Pancreas (tissue), 10 donors: ENCODE data around the gene LARGE2. TPM values are rescaled to one million over a fixed set of nuclear protein-coding genes. Genes with fewer than 3 reads are reported as not detected.
A peak's percentile ranks its signal among the peaks of the same experiment; 100 is the strongest.

ENCODE experiments used
- ATAC-seq, 4 donors: fragments of 200-7000 bp; cut with Tn5 transposase; one replicate each; pipeline versions ENCODE4 v1.8.0 to v1.9.1; 2020; ENCODE audit warnings: mild to moderate bottlenecking in 4 of 4, moderate library complexity in 4 of 4
- DNase-seq, 6 donors: peaks; one replicate each; pipeline ENCODE4 v3.0.0-alpha.2; 2020
- FAIRE-seq: peaks from 2 replicates; lab custom pipeline; 2012; peaks lifted over from hg19 to GRCh38; lab: Jason Lieb, UNC
- H3K27ac ChIP-seq, 4 donors: fragments of 200-600 bp; sonication (generic); 1 replicate in 3 of 4; 2 replicates in 1 of 4; pipeline versions ENCODE4 v1.5.0 to v1.8.0; 2020
- H3K27me3 ChIP-seq, 4 donors: fragments of 200-600 bp; one replicate each; pipeline ENCODE4 v1.8.0; 2021
- H3K36me3 ChIP-seq, 3 donors: fragments of 200-600 bp; sonication (generic) in 1 of 3; one replicate each; pipeline versions ENCODE4 v1.5.0 to v1.8.0; 2020 to 2021
- H3K4me1 ChIP-seq, 3 donors: fragments of 200-600 bp; one replicate each; pipeline ENCODE4 v1.8.0; 2021
- H3K4me3 ChIP-seq, 4 donors: fragments of 200-600 bp; sonication (generic) in 2 of 4; one replicate each; pipeline versions ENCODE4 v1.5.0 to v1.8.0; 2020 to 2021
- H3K9me3 ChIP-seq, 4 donors: fragments of 200-600 bp; one replicate each; pipeline ENCODE4 v1.8.0; 2021
- WGBS, 2 donors: extraction: QIAGEN DNeasy Blood & Tissue Kit; methylation state at CpG; one replicate each; pipeline ENCODE4 v1.1.7; 2013; 5-methylcytosine and 5-hydroxymethylcytosine counted together
- intact Hi-C, 3 donors: fragments of 100-400 bp; cut with DNase I; formaldehyde crosslinking; loops; one replicate each; pipeline versions ENCODE4 v1.11.1 to v1.14.2; 2022
- polyA plus RNA-seq, 2 donors: library from polyadenylated mRNA; stranded (reverse); fragments of 200-250 nt; gene quantifications; one replicate each; pipeline ENCODE4 v1.2.3, GENCODE V29; 2013
- total RNA-seq, 6 donors: library from RNA; stranded (reverse); fragmentation: NEBNext Ultra II Directional in 4 of 6; extraction: Animal tissue kit (Norgen Biotek cat#: 25700) in 4 of 6; gene quantifications; one replicate each; pipeline versions ENCODE4 v1.2.1 to v1.2.4, GENCODE V29; 2021 to 2023
- TF ChIP-seq, protein P1 (sequence below), 4 donors: fragments of 200-600 bp; sonication (generic) in 3 of 4; IDR thresholded peaks; one replicate each; pipeline versions ENCODE4 v1.5.0 to v1.8.0; 2021; ENCODE audit warnings: antibody characterized with exemption in 4 of 4
- donor health status: healthy with polysubstance abuse.
- donor health status: DM: no; HTN: no; CAD: no; lungs with moderate emphysema.
- donor health status: DM: no; HTN: no; CAD: no.
- donor health status: control.
- donor health status: control.
- donor health status: Bipolar disorder and iron deficiency.
- donor health status: DM: yes; HTN: yes; CAD: no.
- donor health status: DM: no; HTN: no; CAD: no.
- donor health status: DM: no; HTN: no; CAD: no.
- donor health status: DM: yes; HTN: yes; CAD: no.

LARGE2 gene
- total and polyA plus RNA-seq, 8 donors, result 9.0 to 48.4 (median 18.2) TPM

DNA sequence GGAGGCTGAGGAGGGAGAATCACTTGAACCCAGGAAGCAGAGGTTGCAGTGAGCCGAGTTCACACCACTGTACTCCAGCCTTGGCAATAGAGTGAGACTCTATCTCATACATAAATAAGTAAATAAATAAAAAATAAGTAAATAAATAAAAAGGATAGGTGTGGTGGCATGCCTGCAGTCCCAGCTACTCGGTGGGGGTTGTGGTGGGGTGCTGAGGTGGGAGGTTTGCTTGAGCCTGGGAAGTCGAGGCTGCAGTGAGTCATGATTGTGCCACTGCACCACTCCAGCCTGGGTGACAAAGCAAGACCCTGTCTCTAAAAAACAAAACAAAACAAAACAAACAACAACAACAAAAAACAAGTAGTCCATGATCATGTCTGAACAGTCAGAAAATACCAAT lies 3.1 kb downstream of the LARGE2 start:
- H3K27ac ChIP-seq, result no peak overlapping the region
- intact Hi-C loops, result no loop called here
- no peaks in the 10 kb centered on the region for H3K9me3 ChIP-seq
- TF ChIP-seq, protein P1, sequence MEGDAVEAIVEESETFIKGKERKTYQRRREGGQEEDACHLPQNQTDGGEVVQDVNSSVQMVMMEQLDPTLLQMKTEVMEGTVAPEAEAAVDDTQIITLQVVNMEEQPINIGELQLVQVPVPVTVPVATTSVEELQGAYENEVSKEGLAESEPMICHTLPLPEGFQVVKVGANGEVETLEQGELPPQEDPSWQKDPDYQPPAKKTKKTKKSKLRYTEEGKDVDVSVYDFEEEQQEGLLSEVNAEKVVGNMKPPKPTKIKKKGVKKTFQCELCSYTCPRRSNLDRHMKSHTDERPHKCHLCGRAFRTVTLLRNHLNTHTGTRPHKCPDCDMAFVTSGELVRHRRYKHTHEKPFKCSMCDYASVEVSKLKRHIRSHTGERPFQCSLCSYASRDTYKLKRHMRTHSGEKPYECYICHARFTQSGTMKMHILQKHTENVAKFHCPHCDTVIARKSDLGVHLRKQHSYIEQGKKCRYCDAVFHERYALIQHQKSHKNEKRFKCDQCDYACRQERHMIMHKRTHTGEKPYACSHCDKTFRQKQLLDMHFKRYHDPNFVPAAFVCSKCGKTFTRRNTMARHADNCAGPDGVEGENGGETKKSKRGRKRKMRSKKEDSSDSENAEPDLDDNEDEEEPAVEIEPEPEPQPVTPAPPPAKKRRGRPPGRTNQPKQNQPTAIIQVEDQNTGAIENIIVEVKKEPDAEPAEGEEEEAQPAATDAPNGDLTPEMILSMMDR (IDR thresholded peaks at IDR 0.05), result no peak
- WGBS, 2 donors, result 85% methylated on average over 3 of the region's 3 CpGs
- ATAC-seq (no peak), FAIRE-seq (no peak), DNase-seq (no peak)
- H3K36me3 ChIP-seq, result peaks cover 0 to 8% (median 0%) of the 10 kb centered on the region in 3 donors
- no peak overlapping the region for H3K4me3 ChIP-seq
- H3K27me3 ChIP-seq, result no peaks in the 10 kb centered on the region
- peaks cover 10 to 12% (median 11%) of the 10 kb centered on the region in 3 donors for H3K4me1 ChIP-seq

DNA sequence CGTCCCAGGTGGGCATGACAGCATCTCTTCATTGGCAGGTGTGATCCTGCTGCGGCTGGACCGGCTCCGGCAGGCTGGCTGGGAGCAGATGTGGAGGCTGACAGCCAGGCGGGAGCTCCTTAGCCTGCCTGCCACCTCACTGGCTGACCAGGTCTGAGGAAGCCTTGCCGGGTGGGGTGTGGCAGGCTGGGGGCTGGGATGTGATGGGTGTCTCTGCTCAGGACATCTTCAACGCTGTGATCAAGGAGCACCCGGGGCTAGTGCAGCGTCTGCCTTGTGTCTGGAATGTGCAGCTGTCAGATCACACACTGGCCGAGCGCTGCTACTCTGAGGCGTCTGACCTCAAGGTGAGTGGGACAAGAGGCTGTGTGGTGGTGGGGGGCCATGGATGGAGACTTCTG lies 3.5 kb downstream of the LARGE2 start:
- H3K27ac ChIP-seq, result no peak overlapping the region
- intact Hi-C loops, result no loop called here
- DNase-seq (peak in 2 of 6 donors; percentile 9 to 75), ATAC-seq (no peak), FAIRE-seq (no peak)
- H3K36me3 ChIP-seq, result peaks cover 0 to 8% (median 0%) of the 10 kb centered on the region in 3 donors
- WGBS, 2 donors, result 82 to 89% methylated on average over 12 of the region's 12 CpGs
- H3K27me3 ChIP-seq, result no peaks in the 10 kb centered on the region
- TF ChIP-seq, protein P1 (IDR thresholded peaks at IDR 0.05), result no peak
- H3K9me3 ChIP-seq, result no peaks in the 10 kb centered on the region
- peaks cover 8 to 9% (median 8%) of the 10 kb centered on the region in 3 donors for H3K4me1 ChIP-seq
- H3K4me3 ChIP-seq, result no peak overlapping the region

DNA sequence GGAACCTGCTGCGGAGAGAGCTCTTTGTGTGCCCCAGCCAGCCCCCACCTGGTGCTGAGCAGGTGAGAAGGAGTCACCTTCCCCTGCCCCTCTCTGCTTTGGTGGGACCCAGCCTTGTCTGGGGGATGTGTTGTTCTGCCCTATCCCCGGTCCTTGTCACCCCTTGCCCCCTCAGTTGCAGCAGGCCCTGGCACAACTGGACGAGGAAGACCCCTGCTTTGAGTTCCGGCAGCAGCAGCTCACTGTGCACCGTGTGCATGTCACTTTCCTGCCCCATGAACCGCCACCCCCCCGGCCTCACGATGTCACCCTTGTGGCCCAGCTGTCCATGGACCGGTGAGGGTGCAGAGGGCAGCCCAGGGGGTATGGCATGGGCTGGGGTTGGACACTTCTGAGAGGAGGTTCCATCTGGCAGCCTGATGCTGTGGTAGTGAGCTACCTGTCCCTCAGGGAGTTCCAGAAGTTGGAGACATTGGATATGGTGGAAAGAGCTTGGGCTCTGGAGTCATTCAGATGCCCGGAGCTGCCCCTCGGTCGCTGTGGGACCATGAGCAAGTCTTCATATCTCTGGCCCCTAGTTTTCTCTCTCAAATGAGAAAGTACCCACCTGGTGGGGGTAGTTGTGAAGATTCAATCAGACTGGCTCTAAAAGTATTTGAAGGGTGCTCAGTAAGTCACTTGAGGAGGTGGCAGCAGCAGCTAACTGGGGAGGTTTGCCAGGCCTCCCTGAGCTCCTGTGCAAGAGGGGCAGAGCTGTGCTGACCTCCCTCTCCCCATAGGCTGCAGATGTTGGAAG lies 4.3 kb downstream of the LARGE2 start:
- DNase-seq, result peak in 2 of 6 donors; percentile 9 to 46
- H3K4me3 ChIP-seq, result no peak overlapping the region
- 88 to 90% methylated on average over 12 of the region's 12 CpGs for WGBS, 2 donors

GRCh38 chr11:45927332-45927683 lies 4.9 kb downstream of the LARGE2 start:
- WGBS, 2 donors, result 77 to 87% methylated on average over 15 of the region's 15 CpGs

More for the DNA sequence above, 4.3 kb downstream of the LARGE2 start:
- Histone ChIP-seq H3K36me3 (peaks cover 0 to 8% (median 0%) of the 10 kb centered on the region in 3 donors), H3K9me3 (no peaks in the 10 kb centered on the region), H3K27ac (no peak overlapping the region), H3K4me1 (peaks cover under 1 to 2% (median 1%) of the 10 kb centered on the region in 3 donors), H3K27me3 (no peaks in the 10 kb centered on the region)
- intact Hi-C loops, result no loop called here
- TF ChIP-seq, protein P1 (IDR thresholded peaks at IDR 0.05), result no peak
- ATAC-seq, result no peak
- no peak for FAIRE-seq

More at GRCh38 chr11:45927332-45927683, 4.9 kb downstream of the LARGE2 start:
- Histone ChIP-seq H3K9me3 (no peaks in the 10 kb centered on the region), H3K36me3 (peaks cover 0 to 8% (median 0%) of the 10 kb centered on the region in 3 donors), H3K4me3 (no peak overlapping the region), H3K4me1 (no peaks in the 10 kb centered on the region), H3K27me3 (no peaks in the 10 kb centered on the region), H3K27ac (no peak overlapping the region)
- FAIRE-seq (no peak), DNase-seq (peak in 2 of 6 donors; percentile 9 to 68), ATAC-seq (no peak)
- intact Hi-C loops, result no loop called here
- TF ChIP-seq, protein P1 (IDR thresholded peaks at IDR 0.05), result no peak
